ENCODE results near the gene EBNA1BP2.

Gene EBNA1BP2

GRCh38 chr1:43194509-43194908 is 22.4 kb upstream of the EBNA1BP2 start:
- H3K27ac ChIP-seq: no peak overlapping the region
- no peak for TF ChIP-seq CTCF (conservative IDR thresholded peaks at IDR 0.05)
- no peak for TF ChIP-seq ZFX (IDR thresholded peaks at IDR 0.05)

- TF ChIP-seq CTCF (conservative IDR thresholded peaks at IDR 0.05) (no peak), ZFX (IDR thresholded peaks at IDR 0.05) (no peak)
- H3K27ac ChIP-seq: no peak overlapping the region
Observed at GRCh38 chr1:43188106-43188505, 16.0 kb upstream of the EBNA1BP2 start.

- no peak overlapping the region for H3K27ac ChIP-seq
- TF ChIP-seq ZFX (IDR thresholded peaks at IDR 0.05): no peak
- no peak for TF ChIP-seq CTCF (conservative IDR thresholded peaks at IDR 0.05)
Observed at GRCh38 chr1:43184995-43185394, 12.9 kb upstream of the EBNA1BP2 start.

- H3K27ac ChIP-seq: no peak overlapping the region
- TF ChIP-seq CTCF (conservative IDR thresholded peaks at IDR 0.05) (no peak), ZFX (IDR thresholded peaks at IDR 0.05) (no peak)
Observed at GRCh38 chr1:43184388-43184787, 12.3 kb upstream of the EBNA1BP2 start.

GRCh38 chr1:43177691-43178090 is 5.6 kb upstream of the EBNA1BP2 start:
- no peak overlapping the region for H3K27ac ChIP-seq
- TF ChIP-seq ZFX (IDR thresholded peaks at IDR 0.05): no peak

- no peak overlapping the region for H3K27ac ChIP-seq
- TF ChIP-seq ZFX (IDR thresholded peaks at IDR 0.05): no peak
- no peak for TF ChIP-seq CTCF (conservative IDR thresholded peaks at IDR 0.05)
Observed at GRCh38 chr1:43174873-43175272, 2.8 kb upstream of the EBNA1BP2 start.

GRCh38 chr1:43172527-43172972 is 460 bp upstream of the EBNA1BP2 start:
- TF ChIP-seq CTCF (conservative IDR thresholded peaks at IDR 0.05): no peak
- TF ChIP-seq ZFX (IDR thresholded peaks at IDR 0.05): no peak
- H3K27ac ChIP-seq: peak overlapping the region; percentile 80

- peak overlapping the region; percentile 80 for H3K27ac ChIP-seq
- TF ChIP-seq CTCF (conservative IDR thresholded peaks at IDR 0.05): no peak
- no peak for TF ChIP-seq ZFX (IDR thresholded peaks at IDR 0.05)
Observed at GRCh38 chr1:43171312-43171875, 696 bp downstream of the EBNA1BP2 start.
